NCI-H1417 treated with DMSO at 0.1 percent for 48 hours (cell line): ENCODE data around the gene NFATC4.

Experiments used
- DNase-seq: peaks from one replicate; lab custom pipeline; 2025; lab: John Stamatoyannopoulos, UW

The NFATC4 gene

DNA sequence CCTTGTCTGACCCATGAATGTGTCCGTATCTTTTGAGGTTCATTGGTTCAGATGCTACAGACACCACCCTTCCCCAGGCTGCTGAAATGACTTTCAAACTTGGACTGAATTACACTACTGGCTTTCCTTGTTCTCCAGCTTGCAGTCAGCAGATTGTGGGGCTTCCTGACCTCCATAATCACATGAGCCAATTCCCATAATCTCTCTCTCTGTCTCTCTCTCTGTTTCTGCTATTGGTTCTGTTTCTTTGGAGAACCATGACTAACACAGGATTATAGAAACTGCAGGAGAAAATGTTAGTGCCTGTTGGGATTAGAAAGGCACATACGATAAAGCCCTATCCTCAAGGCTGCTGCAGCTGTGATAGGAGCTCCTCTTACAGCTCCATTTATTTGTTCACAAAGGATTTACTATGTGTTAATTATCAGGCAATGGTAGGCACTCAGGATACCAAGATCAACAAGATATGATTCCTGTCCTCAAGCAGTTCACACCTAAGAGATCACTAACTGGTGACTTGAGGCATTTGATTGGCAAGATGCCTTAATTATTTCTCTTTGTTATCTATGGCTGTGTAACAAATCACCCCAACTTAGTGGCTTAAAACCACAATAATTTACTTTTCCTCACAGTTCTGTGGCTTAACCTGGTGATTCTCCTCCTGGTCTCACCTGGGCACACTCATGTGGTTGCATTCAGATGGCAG, 20.6 kb downstream of the NFATC4 start:
- no peak for DNase-seq

DNA sequence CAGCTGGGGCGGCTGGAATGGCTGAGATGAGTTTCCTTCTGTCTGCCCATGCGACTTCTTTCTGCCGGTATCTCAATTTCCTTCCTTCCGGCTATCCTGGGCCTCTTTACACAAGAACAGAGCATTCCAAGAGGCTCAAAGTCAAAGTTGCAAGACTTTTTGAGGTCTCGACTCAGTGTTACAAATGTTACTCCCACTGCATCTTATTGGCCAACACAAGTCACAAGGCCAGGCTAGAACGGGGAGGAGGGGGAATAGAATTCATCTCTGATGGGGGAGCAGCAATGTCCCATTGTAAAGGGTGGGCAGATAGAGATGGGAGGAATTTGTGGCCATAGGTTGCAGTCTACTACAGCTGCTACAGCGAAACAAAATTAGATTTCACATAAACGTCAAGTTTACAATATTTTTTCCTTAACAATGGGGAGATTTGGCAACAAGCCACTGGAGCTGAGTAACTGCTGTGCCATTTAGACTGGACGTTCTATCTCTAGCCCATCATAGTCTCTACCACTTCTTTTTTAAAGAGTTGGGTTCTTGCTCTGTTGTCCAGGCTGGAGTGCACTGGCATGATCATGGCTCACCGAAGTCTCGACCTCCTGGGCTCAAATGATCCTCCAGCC, 21.4 kb downstream of the NFATC4 start:
- no peak for DNase-seq

DNA sequence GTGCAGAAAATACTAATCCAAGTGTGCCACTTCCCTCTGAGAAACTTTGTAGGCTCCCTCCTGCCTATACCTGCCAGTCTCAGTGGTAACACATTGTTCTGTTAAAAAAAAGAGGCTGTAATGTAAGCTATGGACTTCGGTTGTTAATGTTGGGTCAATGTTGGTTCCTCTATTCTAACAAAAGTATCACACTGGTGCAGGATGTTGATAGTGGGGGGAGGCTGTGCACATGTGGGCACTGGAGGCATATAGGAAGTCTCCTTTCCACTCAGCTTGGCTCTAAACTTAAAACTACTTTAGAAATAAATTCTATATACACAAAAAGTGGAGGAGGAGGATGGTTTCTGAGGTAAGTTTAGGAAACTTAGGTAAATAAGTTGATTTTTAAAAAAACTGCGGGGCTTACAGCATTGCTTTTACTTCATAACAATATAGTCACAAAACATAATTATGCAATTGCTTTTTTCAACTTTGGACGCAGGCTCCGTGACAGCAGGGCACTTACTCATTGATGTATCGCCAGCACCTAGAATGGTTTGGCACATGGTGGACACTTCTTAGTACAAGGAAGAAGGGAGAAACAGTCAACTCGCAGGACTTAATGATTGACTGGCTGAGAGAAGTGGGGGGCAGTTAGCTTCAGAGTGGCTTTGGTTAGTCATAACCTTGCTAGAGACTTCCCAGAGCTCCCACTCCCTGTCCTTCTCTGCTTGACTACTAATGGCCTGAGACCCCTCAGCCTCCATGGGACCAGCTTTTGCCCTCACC, 22.9 kb downstream of the NFATC4 start:
- no peak for DNase-seq

DNA sequence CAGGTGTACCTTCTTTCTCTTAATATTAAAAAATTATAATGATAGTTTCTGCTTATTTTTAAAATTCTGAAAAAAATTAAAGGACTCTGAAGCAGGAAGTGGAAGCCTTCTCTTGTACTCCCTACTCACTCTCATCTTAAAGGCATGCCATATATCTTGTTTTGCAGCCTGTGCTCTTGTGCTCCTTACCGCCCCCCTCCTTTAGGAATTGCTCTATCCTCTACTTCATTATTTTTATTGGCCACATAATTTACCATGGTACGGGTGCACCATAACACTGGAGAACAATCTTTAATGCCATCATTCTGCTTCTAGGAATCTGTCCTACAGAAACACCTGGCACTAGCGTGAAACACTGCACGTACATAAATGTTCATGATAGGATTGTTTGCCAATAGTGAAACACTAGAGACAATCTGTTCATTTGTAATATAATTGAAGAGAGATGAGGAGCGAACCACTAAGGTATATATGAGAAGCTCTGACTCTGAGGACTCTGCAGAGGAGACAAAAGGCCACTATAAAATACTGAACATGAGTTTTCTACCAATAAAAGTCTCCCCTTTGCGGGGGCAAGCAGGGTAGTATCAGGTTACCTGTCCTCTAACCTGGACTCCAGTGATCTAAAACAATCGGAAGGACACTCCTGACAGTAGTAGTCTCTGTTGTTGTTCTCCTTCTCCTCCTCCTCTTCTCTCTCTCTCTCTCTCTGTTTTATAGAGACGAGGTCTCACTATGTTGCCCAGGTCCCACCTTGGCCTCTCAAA, 24.5 kb downstream of the NFATC4 start:
- DNase-seq: no peak

DNA sequence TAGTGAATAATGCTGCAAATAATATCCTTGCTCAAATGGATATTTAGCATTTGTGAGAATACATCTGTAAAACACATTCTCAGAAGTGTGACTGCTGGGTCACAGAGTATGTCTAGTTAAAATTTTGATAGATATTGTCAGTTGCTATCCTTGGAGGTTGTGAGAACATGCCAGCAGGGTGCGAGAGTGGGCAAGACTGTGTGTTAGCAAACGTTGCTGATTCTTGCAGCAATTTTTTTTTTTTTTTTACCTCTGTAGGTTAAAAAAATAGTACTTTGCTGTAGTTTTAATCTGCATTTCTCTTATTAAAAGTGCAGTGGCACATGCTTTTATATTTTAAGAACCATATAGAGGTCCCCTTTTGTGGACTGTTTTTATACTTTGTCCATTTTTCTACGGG, 26.3 kb downstream of the NFATC4 start:
- DNase-seq: no peak

DNA sequence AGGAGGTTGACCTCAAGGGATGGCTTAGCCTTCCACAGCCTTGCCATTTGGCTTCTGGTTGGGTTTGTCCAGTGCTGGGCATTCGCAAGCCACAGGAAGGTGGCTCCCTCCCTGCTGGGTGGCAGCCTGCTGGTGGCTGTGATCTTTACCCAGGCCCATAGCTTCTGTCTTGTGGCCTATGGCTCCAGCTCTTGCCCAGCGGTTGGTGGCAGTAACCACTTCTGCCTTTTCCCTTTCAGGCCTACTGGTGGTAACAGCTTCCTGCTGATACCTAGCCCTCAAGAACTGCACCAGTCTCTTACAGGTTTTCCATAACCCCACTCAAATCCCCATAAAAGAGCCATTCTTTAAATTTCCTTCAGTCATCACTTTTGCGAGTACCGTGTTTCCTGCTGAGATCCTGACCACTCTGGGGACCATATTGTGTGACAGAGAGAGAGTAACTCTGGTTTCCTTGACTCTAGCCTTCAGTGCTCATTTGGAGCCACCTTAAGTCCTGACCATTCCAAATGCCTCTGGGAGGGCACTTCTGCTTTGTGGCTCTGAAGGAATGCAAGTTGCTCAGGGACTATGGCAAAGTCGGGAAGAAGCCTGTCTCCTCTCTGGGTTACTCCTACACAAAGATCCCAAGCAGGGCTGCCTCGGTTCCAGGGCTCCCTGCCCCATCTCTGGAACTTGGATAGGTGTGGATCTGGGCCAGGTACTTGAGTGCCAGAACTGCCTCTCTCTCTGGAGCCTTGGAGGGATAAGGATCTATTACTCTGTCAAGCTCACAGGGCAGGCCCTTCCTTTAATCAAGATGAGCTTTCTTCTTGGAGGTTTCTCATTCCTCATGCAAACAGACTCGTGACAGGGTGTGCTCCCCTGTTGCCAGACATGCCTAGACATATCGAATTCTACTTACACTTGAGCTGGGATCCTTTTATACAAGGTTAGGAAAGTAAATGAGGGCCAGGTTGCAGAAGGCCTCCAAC, 27.9 kb downstream of the NFATC4 start:
- DNase-seq: no peak

DNA sequence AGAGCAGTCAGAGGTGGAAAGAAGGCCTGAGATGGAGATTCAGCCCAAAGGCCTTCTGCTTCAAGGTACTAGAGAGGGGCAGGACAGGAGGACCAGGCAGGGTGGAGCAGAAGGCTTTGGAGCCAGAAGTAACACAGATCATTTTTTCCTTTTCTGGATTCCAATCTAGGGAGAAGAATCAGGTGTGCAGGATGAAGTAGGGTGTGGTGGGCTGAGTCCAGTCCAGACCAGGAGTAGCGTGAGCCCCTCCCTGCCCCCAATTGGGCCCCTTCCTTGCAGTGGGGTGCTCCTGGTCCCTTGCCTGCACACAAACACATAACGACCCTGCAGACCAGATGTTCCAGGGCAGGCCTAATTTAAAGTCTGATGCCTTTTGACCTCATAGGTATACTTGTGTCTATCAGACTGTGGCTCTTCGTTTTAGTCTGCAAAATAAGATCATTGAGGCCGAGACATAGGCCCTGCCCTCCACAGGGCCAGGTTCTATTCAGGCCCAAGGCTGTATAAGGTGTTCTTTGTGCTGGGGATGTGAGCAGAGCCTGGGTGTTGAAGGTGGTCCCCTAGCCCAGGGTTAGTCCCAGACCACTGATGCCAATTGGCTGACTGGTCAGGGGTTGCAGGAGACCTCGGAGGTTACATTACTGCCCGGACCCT, 29.8 kb downstream of the NFATC4 start:
- no peak for DNase-seq

DNA sequence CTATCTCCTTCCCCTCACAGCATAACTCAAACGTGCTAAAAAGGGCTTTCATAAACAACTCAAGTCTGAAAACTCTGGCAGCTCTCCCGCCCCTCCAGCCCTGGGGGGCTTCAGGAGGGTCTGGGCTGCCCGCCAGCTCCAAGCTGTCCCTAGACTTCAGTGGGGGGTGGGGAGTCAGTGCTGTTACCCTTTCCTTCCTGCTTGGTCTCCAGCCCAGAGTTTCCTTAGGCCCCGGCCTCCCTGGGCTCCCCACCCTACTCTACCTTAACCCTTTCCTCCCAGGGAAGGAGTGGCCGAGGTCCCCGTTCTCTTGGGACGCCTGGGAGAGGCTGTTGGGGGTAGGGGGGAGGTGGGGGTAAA, 30.3 kb downstream of the NFATC4 start:
- no peak for DNase-seq

DNA sequence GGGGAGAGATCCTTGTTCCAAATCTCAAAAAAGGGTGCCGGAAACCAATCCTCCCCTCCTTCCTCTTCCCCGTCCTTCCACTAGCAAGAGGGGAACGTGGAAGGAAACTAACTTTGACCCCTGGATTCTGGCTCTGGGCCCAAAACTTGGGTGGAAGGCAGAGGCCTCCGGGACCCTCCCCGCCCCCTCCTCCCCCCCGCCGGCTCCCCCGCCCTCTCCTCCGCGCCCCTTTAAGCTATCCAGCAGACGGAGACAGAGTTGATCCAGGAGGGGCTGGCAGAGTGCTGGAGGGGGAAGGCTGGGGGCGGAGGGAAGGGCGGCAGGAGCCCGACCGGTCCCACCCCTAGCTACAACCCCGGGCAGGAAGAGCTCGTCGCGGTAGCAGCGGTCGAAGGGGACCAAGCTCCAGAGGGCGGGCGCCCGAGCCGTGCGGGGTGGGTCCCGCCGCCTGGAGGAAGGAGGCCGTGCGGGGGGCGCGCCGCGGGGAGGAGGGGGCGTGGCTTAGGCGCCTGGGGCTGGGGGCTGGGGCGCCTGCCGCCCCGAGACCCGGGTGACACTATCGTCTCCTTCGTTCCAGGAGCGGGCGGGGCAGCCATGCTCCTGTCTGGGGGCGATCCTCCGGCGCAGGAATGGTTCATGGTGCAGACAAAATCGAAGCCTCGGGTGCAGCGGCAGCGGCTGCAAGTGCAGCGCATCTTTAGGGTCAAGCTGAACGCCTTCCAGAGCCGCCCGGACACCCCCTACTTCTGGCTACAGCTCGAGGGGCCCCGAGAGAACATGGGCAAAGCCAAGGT, 30.9 kb downstream of the NFATC4 start, which contains the start of gene NYNRIN:
NYNRIN (plus strand) TSS at position 351 of the 794 bp plus-strand sequence; CDS start at position 595, 244 bp downstream.
- no peak for DNase-seq

DNA sequence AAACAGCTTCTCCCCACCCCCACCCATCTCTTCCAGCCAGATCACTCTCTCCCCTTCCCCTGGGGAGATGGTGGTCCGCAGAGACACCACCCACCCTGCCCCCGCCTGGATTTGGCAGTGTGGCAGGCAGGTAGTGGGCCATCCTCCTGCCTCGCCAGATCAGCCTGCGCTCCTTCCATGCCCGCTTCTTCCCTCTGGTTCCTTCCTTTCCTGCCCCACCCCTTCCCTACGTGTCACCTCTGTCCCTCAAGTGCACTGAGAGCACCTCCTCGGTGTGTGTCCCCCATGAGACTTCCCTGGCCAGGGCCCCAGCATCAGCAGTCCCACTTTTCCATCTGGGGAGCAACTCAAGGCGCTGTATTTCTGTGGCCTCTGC, 31.5 kb downstream of the NFATC4 start:
- DNase-seq: no peak

DNA sequence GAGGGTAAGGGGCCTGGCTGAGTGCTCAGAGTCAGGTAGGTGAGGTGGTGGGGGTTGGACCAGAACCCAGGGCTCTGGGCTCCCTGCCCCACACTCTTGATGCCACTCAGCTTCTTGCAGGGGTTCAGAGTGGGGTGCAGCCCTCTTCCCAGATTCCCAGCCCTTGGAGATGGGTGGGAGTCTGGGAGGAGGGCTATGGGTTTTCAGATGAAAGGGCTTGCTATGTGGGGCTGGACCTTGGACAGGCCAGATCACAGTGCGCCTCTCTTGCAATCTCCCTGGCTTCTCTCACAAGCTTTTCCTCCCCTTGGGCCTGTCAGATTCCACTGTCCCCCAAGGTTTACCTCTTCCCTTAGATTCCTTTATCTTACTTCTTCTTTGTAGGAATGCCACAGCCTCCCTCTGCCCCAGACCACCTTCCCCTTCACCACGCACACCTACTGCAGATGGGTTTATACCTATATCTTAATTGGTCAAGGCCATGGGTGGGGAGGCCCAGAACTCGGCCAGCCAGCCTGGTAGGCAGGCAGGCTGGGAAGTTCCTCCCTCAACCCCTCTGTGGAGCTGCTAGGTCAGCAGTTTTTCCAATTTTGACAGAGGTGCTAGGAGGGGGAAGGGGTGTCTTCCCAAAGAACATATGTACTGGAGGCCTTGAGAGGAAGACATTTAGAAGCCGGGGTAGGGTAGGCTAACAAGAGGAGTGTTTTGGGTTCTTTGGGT, 32.2 kb downstream of the NFATC4 start:
- DNase-seq: no peak

DNA sequence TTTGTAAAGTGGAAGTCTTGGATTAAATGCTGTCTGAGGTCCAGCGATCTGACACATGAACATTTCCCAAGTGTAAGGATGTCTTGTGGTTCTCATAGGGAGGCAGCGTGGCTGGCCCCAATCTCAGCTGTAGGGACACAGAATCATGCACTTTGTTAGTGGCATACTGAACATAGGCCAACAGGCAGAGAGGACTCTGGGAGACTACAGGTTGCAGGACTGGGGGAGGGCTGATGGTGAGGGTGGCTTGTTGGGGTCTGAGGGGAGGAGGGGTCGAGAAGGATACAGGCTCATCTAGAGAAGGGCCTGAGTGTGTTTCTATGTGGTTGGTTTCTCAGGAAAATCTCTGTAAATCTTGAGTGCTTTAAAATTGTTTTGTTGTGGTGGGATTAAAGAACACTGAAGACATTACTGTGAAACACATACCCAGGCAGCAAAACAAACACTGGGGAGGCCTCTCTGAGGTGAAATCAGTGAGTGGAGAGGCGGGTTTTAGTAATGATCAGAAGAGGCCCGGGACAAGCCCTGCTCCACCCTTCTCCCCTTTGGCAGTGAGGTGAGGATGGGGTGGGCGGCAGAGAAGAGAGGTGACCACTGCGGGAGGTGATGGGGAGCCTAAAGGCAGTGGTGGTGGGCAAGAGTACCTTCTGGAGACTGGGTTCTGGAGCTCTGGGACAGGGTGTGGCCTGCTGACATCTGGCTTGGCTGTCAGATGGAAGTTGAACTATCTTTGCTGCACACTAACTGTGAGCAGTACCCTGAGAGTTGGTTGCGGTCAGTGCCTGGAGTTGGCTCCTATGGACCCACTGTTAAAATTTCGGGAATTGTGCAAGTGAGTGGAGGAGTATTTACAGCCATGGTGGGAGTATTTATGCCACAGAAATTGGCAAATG, 34.1 kb downstream of the NFATC4 start:
- no peak for DNase-seq

DNA sequence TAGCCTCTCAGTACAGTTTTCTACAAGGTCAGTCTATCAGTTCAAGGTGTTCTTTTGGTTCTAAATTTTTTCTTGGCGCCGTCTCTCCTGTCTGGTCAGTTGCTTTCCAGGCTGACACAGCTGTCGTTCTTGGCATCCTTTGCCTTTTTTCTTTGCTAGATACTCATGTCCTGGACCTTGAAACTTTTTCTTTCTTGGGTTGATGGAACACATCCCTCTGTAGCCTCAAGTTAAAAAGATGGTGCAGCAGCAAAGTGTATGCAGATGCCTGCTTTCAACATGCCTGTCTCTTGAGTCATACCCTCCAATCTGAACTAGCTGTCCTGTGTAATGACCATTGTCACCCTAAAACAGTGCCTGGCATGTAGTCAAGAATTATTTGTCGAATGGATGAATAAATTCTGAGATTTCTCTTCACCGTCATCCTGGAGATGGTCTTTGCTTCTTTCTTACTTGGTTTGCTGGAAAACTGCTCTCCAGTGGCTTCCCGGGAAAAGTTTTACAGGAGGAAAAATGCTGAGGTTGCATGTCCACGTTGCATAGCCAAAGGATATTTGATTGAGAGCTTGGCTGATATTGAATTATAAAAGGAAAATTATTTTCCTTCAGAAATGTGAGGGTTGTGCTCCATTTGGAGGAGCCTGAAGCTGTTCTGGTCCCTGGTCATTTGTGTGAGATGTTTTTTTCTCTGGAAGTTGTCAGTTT, 35.5 kb downstream of the NFATC4 start:
- no peak for DNase-seq

DNA sequence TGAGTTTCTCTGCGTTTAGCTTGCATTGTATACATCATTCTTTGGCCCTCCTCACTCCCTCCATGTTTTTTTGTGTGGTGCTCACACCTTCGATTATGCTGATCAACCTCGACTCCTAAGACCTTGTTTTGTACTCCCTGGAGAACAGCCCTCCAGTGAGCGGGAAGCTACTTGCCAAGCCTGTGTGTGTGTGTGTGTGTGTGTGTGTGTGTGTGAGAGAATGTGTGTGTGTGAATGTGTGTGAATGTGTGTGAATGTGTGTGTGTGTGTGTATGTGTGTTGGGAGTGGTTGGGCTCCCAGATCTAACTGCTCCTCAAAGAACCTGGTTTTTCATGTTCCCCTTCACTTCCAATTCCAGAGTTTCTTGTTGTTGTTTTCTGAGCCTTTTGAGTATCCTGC, 36.8 kb downstream of the NFATC4 start:
- DNase-seq: no peak

DNA sequence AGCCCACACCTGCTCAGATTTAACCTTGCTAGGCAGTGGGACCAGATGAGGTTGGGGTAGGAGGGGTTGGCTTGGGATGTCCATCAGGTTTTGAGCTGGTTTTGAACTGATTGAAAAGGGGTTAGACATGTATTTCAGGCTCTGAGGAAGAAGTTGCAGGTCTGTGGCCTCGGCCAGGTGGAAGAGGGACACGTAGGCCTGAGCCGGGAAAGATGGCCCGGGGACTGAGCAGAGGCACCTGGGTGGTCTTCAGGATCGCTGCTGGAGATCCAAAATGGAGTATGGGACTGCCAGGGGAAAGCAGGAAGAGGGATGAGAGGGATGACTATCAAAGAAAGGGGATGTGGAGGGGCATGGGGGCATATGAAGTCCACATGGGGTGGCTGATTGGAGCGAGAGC, 38.4 kb downstream of the NFATC4 start:
- DNase-seq: no peak

DNA sequence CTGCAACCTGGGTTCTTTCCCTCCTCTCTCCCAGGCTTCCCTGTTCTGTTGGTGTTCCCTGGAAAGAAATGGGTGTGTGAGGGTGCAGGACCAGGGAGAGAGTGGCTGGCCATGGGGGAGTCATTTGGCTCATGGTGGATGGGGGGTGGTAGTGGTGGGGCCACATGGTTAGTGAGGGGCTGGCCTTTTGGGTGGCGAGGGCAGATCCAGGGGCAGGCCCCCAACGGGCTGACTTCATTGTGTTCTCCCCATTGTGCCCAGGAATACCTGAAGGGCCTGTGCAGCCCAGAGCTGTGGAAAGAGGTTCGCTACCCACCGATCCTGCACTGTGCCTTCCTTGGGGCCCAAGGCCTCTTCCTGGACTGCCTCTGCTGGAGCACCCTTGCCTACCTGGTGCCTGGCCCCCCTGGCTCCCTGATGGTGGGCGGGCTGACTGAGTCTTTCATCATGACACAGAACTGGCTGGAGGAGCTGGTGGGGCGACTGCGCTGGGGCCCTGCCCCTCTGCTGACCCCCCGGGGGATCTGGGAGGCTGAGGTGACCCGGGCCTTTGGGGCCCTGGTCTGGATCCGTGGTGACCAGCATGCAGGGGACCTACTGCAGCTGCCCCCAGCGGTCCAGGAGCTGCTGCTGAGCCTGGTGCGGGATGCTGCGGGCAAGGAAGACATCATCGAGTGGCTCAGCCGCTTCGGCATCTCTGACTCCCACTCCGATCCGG, 39.8 kb downstream of the NFATC4 start:
- DNase-seq: no peak

DNA sequence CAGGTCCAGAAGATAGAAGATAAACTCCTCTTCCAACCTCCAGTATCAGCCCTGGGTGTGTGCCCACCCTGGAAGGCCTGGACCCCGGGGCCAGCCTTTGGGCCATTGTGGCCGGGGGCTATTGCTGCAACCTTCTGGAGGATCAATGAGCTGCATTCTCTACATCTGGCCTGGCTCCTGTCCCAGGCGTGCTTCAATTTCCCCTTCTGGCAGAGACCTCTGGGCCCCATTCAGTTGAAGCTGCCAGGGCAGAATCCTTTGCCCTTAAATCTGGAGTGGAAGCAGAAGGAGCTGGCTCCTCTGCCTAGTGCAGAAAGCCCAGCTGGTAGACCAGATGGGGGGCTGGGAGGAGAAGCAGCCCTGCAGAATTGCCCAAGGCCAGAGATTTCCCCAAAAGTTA, 40.8 kb downstream of the NFATC4 start:
- no peak for DNase-seq
